Small intestine (tissue), 7 donors: ENCODE results near the gene RBFOX2. TPM values are rescaled to one million over a fixed set of nuclear protein-coding genes. Genes with fewer than 3 reads are reported as not detected.

Experiments
- DNase-seq, 2 donors: peaks; one replicate each; pipeline versions ENCODE4 v3.0.0 to v3.0.0-alpha.2; 2013
- FAIRE-seq: peaks from 2 replicates; lab custom pipeline; 2012; peaks lifted over from hg19 to GRCh38; lab: Jason Lieb, UNC
- H3K27ac ChIP-seq, 3 donors: one replicate each; pipeline ENCODE4 v1.5.1; 2013; ENCODE audit warnings: low read length in 2 of 3, mild to moderate bottlenecking in 2 of 3, control low read depth in 1 of 3, inconsistent platforms in 1 of 3, low read depth in 1 of 3, moderate library complexity in 1 of 3
- H3K27me3 ChIP-seq, 3 donors: one replicate each; pipeline ENCODE4 v1.6.1; 2013; ENCODE audit warnings: low read length in 3 of 3, inconsistent platforms in 1 of 3; ENCODE audit not compliant: control insufficient read depth in 3 of 3, insufficient read depth in 3 of 3
- H3K36me3 ChIP-seq, 3 donors: one replicate each; pipeline ENCODE4 v1.6.1; 2013; ENCODE audit warnings: low read length in 3 of 3, inconsistent platforms in 1 of 3, low read depth in 1 of 3, mild to moderate bottlenecking in 1 of 3, moderate library complexity in 1 of 3; ENCODE audit not compliant: control insufficient read depth in 3 of 3, insufficient read depth in 2 of 3
- H3K4me1 ChIP-seq, 3 donors: one replicate each; pipeline ENCODE4 v1.6.1; 2013; ENCODE audit warnings: low read length in 2 of 3, inconsistent platforms in 1 of 3, low read depth in 1 of 3, mild to moderate bottlenecking in 1 of 3, moderate library complexity in 1 of 3; ENCODE audit not compliant: control insufficient read depth in 3 of 3, insufficient read depth in 2 of 3
- H3K4me3 ChIP-seq, 3 donors: one replicate each; pipeline ENCODE4 v1.5.1; 2013; ENCODE audit warnings: low read length in 3 of 3, control low read depth in 1 of 3, inconsistent platforms in 1 of 3, low read depth in 1 of 3, mild to moderate bottlenecking in 1 of 3, moderate library complexity in 1 of 3
- H3K9me3 ChIP-seq, 2 donors: one replicate each; pipeline ENCODE4 v1.6.1; 2013; ENCODE audit warnings: low read depth in 1 of 2, low read length in 1 of 2; ENCODE audit not compliant: control insufficient read depth in 2 of 2, insufficient read depth in 1 of 2
- WGBS, 3 donors: extraction: QIAGEN DNeasy Blood & Tissue Kit; methylation state at CpG; one replicate each; pipeline ENCODE4 v1.1.7; 2013; 5-methylcytosine and 5-hydroxymethylcytosine counted together
- polyA plus RNA-seq, 4 donors: library from polyadenylated mRNA; stranded (reverse) in 3 of 4; unstranded in 1 of 4; fragments of 200-250 nt in 3 of 4; fragments of 120-200 nt in 1 of 4; gene quantifications; one replicate each; pipeline versions ENCODE4 v1.2.1 to v1.2.3, GENCODE V29; 2013
- donor health status: healthy with polysubstance abuse.
- donor health status: control.
- donor health status: control.
- donor health status: Bipolar disorder and iron deficiency.
- donor health status: healthy.

Gene RBFOX2
- polyA plus RNA-seq, 4 donors, result 12.3 to 43.1 (median 23.8) TPM

- H3K9me3 ChIP-seq, result no peaks in the 10 kb centered on the region
- H3K27ac ChIP-seq, result no peak overlapping the region
- 88 to 92% (median 91%) methylated on average over 2 of the region's 2 CpGs for WGBS, 3 donors
- no peaks in the 10 kb centered on the region for H3K4me1 ChIP-seq
- H3K4me3 ChIP-seq, result no peak overlapping the region
- DNase-seq, result no peak
- no peak for FAIRE-seq
- H3K27me3 ChIP-seq, result no peaks in the 10 kb centered on the region
- peaks cover 4 to 10% (median 6%) of the 10 kb centered on the region in 3 donors for H3K36me3 ChIP-seq
Observed at GRCh38 chr22:35754761-35755160, 273.9 kb downstream of the RBFOX2 start.

- Histone ChIP-seq H3K36me3 (peaks cover 0 to 7% (median 5%) of the 10 kb centered on the region in 3 donors), H3K9me3 (no peaks in the 10 kb centered on the region), H3K27ac (no peak overlapping the region), H3K4me3 (no peak overlapping the region), H3K27me3 (no peaks in the 10 kb centered on the region), H3K4me1 (no peaks in the 10 kb centered on the region)
- 68 to 79% (median 76%) methylated on average over 3 of the region's 3 CpGs for WGBS, 3 donors
- DNase-seq, result no peak
- no peak for FAIRE-seq
Observed at GRCh38 chr22:35752863-35753189, 275.8 kb downstream of the RBFOX2 start.

GRCh38 chr22:35752006-35752862 lies 276.4 kb downstream of the RBFOX2 start:
- FAIRE-seq, result no peak

GRCh38 chr22:35749808-35750207 lies 278.8 kb downstream of the RBFOX2 start:
- Histone ChIP-seq H3K4me3 (no peak overlapping the region), H3K27ac (no peak overlapping the region), H3K4me1 (no peaks in the 10 kb centered on the region), H3K9me3 (no peaks in the 10 kb centered on the region), H3K27me3 (no peaks in the 10 kb centered on the region), H3K36me3 (peaks cover 5 to 10% (median 7%) of the 10 kb centered on the region in 3 donors)
- FAIRE-seq, result no peak
- 73 to 85% (median 84%) methylated on average over 10 of the region's 10 CpGs for WGBS, 3 donors
- no peak for DNase-seq

More at GRCh38 chr22:35752006-35752862, 276.4 kb downstream of the RBFOX2 start:
- Histone ChIP-seq H3K4me3 (no peak overlapping the region), H3K27ac (no peak overlapping the region), H3K27me3 (no peaks in the 10 kb centered on the region), H3K9me3 (no peaks in the 10 kb centered on the region), H3K4me1 (no peaks in the 10 kb centered on the region), H3K36me3 (peaks cover 0 to 7% (median 5%) of the 10 kb centered on the region in 3 donors)
- no peak for DNase-seq
- 63 to 76% (median 73%) methylated on average over 5 of the region's 5 CpGs for WGBS, 3 donors

- no peaks in the 10 kb centered on the region for H3K27me3 ChIP-seq
- FAIRE-seq (no peak), DNase-seq (no peak)
- H3K4me3 ChIP-seq, result no peak overlapping the region
- H3K4me1 ChIP-seq, result no peaks in the 10 kb centered on the region
- H3K9me3 ChIP-seq, result no peaks in the 10 kb centered on the region
- H3K27ac ChIP-seq, result no peak overlapping the region
- peaks cover 7 to 18% (median 7%) of the 10 kb centered on the region in 3 donors for H3K36me3 ChIP-seq
- WGBS, 3 donors, result 40 to 52% (median 48%) methylated on average over 4 of the region's 4 CpGs
Observed at GRCh38 chr22:35746946-35747703, 281.5 kb downstream of the RBFOX2 start.

GRCh38 chr22:35746248-35746647 lies 282.4 kb downstream of the RBFOX2 start:
- H3K9me3 ChIP-seq, result no peaks in the 10 kb centered on the region
- WGBS, 3 donors, result 90 to 95% (median 92%) methylated on average over 9 of the region's 9 CpGs
- no peak for FAIRE-seq

GRCh38 chr22:35743326-35743860 lies 285.2 kb downstream of the RBFOX2 start:
- WGBS, 3 donors, result 69 to 84% (median 79%) methylated on average over 6 of the region's 6 CpGs
- Histone ChIP-seq H3K36me3 (peaks cover 2 to 32% (median 7%) of the 10 kb centered on the region in 3 donors), H3K4me1 (no peaks in the 10 kb centered on the region), H3K9me3 (no peaks in the 10 kb centered on the region), H3K4me3 (no peak overlapping the region), H3K27ac (no peak overlapping the region), H3K27me3 (no peaks in the 10 kb centered on the region)
- DNase-seq (no peak), FAIRE-seq (no peak)

More at GRCh38 chr22:35746248-35746647, 282.4 kb downstream of the RBFOX2 start:
- Histone ChIP-seq H3K27ac (no peak overlapping the region), H3K27me3 (no peaks in the 10 kb centered on the region), H3K36me3 (peaks cover 6 to 22% (median 7%) of the 10 kb centered on the region in 3 donors), H3K4me3 (no peak overlapping the region), H3K4me1 (no peaks in the 10 kb centered on the region)
- DNase-seq, result no peak

- H3K36me3 ChIP-seq, result peaks cover 2 to 39% (median 7%) of the 10 kb centered on the region in 3 donors
- H3K9me3 ChIP-seq, result no peaks in the 10 kb centered on the region
- H3K4me3 ChIP-seq, result no peak overlapping the region
- WGBS, 3 donors, result 78 to 81% (median 79%) methylated on average over 9 of the region's 9 CpGs
- H3K27ac ChIP-seq, result peak overlapping the region in 1 of 3 donors; percentile 66
- no peaks in the 10 kb centered on the region for H3K4me1 ChIP-seq
- DNase-seq (no peak), FAIRE-seq (no peak)
- H3K27me3 ChIP-seq, result no peaks in the 10 kb centered on the region
Observed at GRCh38 chr22:35742342-35743100, 286.1 kb downstream of the RBFOX2 start.
